GM21737 (cell line): ENCODE results near the gene TRPM5.

Source experiments
- ATAC-seq: cut with Tn5 transposase; IDR thresholded peaks from one replicate; pipeline ENCODE4 v1.9.1; 2021; ENCODE audit warnings: mild to moderate bottlenecking, moderate library complexity; ENCODE audit not compliant: unreplicated experiment

The TRPM5 gene

DNA sequence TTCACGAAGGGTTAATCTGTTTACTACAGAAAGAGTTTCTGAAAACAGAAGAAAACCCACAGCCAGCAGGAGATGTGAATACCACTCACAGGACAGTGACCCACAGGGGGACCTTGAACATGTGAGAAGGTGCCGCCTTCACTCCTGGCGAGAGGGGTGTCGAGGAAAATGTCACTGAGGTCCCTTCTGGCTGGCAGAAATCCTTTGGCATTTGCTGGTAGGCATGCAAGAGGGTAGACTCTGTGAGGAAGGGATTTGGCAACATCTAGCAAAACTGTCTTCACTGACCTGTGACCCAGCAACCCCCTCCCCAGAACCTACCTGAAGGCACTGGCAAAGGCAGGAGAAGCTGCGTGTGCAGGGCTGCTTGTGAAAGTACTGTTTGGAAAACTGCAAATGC is 9.1 kb upstream of the TRPM5 start:
- no peak for ATAC-seq

DNA sequence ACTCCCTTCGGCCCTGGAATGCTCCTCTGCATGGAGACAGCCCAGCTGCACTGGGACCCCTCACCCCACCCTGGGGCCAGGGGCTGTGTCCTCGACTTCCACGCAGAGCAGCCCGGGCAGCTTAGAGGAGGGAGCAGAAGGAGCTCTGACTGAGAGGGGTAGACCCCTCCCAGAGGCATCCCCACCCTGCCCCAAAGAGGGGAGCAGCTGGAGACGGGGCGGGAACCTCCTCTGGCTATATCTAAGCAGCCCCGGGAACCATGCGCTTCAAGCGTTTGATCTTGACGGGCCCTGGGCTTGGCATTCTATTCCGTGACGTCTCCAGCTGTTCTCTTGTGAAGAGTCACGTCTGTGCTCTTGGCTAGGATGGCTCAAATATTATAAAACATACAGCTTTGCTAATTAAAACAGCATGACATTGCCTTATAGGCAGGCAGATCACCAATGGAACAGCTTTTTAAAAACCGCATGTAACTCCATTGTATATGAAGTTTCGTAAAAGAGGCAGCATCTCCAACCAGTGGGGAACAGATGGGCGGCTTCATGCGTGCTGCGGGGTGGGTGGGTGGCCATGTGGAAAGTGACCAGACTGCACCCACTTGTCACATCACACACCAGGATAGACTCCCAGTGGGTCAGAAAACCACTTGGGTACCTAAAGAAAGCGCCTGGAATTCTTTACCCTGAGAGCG is 8.2 kb upstream of the TRPM5 start:
- no peak for ATAC-seq

DNA sequence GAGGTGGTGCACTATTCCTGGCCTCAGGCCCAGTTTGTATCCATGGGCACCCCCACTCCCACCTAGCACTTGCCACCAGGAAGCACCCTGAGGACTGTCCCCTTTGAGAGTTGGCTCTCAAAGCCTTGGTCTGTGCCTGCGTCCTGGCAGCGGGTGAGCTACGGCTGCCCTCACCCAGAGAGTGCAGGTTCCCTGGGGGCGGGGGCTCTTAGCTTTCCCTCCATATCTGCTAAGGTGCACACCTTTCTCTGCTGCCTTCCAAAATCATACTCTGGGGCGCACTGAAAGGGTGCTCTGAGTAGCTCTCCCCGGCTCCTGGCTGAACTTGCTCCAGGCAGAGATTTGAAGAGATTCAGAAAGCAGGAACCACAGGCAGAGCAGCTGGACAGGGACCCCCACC is 7.6 kb upstream of the TRPM5 start:
- no peak for ATAC-seq

DNA sequence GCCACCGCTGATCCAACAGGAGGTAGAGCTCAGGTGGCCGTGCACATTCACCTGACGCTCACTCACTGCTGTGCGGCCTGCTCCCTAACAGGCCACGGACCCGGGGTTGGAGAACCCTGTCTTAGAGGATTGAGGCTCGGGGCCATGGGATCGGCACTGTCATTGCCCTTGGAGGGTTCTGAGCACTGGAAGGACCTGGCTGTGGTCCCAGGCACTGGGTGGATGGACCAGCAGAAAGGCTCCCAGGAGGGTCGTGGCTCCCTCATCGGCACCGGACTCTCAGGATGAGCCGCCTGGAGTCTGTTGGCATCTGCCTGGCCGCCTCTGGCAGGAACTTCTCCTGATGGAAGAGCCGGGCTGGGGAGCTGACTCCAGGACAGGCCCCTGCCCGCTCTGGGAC is 7.0 kb upstream of the TRPM5 start:
- no peak for ATAC-seq

DNA sequence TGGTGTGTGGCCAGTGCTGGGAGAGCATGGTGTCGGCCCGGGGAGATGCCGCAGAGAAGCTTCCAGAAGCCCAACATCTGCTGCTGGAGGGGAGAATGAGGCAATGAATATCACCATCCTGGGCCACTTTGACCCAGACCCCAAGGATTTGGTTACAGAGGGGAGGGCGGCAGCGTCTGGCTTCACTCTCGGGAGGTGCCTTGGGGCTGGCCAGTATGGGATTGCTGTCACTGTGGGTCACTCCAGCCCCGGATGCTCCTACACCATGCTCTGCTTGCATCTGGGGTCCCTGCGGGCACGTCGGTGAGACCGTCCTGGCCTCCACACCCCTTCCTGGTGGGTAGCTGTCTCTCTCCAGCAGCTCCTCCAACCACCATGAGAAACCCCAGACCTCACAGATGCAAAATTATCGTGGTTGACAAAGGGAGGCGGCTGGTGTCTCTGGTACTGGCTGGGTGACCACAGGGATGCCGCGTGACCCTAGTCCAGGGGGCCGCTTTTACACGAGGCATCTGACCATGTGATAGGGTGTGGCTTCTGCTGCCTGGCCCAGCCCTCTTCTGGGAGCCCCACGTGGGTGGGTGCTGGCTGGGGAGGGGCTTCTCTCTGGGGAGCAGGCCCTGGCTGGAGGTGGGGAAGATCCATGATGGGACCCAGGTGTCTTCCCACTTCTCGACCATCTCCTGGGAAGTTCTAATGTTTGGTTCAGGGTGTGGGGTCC is 6.2 kb upstream of the TRPM5 start:
- no peak for ATAC-seq

DNA sequence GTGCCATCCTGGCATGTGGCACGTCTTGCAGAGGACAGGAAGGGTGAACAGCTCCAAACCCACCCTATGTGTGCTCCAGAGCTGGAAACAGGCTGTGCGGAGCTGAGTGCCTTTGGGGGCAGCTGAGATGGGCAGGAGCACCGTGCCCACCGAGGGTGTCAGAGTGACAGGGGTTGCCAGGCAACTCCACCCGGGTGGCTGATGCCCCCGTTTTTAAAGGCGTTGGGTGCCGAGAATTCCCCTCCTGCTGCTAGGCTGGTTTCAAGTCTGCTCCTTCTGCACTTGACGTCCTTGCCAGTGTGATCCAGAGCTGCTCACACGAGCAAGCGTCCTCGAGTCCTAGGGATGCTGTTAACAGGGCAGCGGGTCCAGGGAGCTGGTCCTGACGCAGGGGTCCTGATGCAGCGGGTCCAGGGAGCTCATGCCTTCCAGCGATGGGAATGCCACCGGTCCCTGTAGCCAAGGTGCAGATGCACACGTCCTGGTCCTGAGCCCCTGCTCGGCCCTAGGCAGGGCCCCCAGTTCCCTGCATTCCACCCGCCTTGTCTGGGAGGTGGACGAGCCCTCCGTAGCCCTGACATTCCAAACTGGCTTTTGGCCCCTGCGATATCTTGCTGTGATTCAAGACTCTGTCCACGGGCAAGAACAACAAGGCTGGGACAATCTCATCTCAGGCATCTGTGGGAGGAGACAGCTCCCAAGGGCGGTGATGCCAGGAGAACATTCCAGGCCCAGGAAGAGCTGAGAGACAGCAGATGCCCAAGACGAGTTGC is 5.4 kb upstream of the TRPM5 start:
- no peak for ATAC-seq

DNA sequence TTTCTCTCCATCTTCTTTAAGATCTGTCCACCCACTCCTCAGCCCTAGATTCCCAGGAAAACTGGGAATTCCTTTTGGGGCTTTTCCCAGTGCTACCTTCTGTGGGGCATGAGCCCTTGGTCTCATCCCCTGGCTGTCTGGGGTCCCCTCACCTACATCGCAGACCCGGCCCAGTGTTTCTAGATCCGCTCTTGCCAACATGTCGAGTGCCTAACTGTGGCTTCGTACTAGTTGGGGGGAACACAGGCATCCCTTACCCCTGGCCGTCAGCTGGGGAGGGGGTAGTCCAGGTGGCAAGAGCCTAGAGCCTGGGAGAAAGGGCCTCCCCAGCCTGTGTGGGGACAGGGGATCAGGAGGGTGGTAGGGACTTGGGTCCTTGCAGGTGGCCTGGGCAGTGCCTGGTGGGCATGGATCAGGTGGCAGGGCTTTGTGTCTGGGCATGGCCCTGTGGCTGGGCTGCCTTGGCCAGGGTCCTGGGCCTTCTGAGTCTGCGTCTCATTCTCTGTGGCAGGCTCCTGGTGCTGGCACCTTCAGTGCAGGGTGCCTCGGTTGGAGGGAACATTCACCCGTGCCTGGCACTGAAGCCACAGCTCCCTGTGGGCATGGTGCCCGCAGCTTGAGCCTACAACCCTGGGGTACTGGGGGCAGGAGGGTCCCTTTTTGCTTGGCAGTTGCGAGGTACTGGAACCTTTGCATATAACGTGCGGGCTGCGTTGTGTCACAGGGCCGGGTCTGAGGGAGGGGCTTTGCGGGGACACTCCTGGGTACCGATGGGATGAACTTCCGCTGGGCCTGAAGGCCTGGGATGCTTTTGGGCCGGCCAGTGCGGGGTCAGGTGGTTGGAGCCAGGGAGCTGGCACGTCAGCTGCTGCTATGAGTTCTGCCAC is 4.6 kb upstream of the TRPM5 start:
- ATAC-seq, result no peak

DNA sequence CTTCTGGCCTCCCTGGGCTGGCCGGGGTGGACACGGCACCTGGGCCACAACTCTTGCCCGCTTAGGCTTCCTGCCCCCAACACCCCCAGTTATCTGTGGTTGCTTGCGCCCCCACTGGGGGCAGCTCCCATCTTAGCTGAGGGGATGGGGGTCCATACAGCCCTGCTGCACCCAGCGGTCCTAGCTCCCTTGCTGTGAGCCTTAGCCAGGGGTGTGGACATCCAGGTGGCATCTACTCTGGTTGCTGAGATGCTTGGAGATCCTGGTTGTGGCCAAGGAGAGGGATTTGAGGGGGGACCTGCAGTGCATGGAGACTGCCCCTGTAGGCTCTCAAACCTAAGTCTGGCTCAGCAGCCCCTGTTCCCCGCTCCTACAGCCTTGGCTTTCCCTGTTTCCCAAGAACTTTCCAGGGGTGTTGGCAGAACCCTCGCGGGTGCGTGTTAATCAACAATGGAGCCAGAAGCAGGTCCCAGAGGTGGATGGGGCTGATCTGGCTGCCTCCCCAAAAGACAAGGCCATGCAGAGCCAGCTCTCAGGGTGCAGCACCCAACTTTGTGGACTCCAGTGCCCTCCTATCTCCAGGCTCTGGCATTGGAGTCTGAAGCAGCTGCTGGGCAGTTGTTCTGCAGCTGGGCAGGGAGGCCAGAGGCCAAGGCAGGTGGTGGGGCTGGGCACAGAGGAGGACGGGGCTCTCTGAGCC is 3.8 kb upstream of the TRPM5 start:
- no peak for ATAC-seq

DNA sequence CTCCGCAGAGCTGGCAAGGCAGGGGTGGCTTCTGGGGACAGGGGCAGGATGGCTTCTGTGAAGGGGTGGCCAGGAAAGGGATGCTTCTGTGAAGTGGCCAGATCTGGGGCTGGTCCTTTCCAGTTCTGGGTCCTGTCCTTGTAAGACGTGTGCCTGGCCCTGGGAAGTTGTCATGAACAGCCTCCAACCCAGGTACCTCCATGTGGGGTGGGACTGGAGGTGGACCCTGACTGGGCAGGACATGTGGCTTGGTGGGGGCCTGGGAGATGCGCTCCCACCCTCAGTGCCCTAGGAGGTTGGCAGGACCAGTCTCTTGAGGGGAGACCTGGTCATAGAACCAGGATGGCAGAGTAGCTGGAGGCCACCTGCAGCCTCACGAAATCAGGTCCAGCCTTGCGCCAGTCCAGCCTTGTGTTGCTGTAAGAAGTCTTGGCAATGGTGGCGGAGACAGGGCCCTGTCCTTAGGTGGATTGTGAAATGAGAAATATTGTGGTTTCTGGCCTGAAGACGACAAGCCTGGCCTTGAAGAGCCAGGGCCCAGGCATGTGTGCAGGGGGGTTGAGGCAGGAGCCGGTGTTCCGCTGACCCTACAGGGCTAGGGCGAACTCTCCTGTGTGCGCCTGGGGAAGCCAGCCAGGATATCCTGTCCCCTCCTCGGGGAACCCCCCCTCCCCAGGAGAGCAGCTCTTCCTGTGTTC is 3.1 kb upstream of the TRPM5 start:
- ATAC-seq, result no peak

DNA sequence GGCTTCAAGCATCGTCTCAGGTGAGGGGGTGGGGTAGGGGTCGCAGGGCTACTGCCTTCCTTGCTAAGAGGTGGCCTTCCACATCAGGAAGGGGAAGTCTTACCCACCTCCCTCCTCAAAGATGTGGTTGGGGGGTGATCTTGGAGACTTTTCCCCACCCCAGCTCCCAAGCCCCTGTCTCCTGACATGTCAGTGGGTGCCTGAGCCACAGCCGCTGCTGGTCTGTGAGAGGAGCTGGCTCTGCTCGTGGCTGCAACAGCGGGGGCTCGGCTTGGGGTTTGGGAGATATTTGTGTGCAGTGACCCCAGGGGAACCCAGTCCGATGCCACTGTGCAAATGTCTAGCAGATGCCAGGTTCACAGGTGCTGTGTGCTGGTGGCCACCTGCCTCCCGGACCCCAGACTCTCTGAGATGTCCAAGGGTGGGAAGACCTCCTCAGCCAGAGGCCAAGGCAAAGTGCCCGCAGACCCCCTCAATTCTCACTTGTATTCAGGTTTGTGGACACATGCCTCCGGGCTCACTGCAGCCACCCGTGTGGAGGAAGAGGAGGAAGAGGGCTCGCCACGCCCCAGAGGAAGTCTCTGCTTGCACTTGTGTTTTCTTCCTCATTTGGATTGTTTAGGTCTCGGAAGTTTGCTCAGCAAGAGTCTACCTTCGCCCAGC is 2.4 kb upstream of the TRPM5 start:
- ATAC-seq, result no peak

DNA sequence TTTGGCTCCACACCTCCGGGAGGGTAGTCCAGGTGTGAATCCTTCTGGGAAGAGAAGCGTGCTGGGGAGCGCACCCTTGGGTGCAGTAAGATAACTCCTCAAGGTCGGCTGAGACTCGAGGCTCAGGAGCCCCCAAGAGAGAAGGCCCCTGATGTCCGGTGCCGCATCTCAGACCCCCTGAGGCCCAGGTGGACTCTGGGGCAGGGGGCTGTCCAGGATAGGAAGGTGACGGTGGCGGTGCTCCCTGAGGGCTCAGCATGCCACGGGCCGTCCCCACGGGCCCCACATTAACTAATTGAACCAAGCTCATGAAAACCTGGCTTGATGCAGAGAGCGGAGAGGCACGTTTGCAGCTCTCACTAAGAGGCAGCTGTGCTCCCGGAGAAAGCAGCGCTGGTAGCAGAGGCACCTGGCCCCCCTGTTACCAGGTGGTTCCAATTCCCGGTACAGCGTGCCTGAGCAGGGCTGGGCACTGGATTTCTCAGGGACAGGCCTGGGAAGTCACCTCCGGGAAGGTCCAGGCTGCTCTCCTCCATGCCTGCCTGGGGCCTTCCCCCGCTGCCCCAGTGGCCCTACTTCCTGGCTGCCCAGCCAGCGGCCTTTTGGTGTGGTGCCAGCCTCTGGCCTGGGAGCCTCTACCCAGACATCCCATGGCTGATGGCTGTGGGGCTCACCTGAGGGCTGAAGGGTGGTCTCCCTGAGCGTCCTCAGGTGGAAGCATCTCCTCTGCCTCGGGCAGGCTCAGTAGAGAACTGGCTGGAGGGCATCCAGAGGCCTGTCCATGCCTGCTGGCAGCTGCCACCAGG is 1.6 kb upstream of the TRPM5 start:
- ATAC-seq, result no peak

DNA sequence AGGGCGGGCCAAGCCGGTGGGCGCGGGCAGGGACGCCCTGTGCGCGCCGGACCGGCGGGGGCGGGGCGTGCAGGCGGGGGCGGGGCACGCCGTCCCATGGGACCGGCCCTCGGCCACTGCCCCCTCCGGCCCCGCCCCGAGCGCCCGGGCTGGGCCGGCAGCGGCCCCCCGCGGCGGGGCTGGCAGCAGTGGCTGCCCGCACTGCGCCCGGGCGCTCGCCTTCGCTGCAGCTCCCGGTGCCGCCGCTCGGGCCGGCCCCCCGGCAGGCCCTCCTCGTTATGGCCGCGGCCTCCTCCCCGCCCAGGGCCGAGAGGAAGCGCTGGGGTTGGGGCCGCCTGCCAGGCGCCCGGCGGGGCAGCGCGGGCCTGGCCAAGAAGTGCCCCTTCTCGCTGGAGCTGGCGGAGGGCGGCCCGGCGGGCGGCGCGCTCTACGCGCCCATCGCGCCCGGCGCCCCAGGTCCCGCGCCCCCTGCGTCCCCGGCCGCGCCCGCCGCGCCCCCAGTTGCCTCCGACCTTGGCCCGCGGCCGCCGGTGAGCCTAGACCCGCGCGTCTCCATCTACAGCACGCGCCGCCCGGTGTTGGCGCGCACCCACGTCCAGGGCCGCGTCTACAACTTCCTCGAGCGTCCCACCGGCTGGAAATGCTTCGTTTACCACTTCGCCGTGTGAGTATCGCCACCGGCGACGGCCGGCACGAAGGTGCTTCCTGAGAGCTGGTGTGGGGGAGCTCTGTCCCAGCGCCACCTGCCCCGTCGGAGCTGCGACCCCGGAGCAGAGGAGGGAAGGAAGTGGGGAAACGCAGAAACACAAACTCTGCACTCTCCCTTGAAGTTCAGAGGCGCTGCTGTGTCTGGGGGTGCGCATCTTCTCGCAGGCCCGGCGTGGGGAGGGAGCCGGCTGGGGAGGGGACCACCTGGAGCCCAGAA is 769 bp upstream of the TRPM5 start, which contains the start of gene KCNQ1:
TSS of gene KCNQ1 (plus strand) at position 188 of the 925 bp plus-strand sequence. CDS start at position 279, 91 bp downstream.
- ATAC-seq, result no peak

DNA sequence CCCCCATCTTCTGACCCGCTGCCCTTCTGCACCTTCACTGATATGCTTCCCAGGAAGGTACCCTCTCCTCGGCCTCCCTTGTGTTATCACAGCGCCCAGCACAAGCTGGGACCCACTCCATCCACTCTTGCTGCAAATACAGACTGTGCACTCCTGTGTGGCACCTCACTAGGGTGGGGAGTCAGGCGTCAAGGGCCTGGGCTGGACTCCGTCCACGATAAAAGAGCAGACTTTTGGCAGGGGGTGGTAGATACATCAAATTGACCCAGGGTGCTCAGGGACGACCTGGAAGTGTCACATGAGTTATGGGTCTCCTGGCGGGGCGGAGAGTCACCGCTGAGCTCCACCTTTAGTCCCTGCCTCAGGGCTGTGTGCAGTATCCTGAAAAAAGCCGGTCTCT is 908 bp downstream of the TRPM5 start:
- no peak for ATAC-seq

DNA sequence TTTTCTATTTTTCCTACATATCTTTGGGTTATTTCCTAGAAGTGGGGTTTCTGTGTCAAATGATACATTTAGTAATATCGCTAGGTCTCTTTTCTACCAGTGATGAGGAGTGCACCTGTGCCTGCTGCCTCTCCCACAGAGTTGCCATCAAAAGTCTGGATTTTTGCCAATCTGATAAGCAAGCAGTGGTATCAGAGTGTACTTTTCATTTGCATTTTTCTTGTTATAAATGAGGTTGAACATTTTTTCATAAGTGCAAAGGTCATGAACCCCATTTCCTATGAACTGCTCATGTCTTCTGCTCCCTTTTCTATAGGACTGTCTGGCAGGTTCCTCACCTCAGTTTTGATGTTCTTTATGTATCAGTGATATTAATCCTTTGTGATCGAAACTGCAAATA is 1.7 kb downstream of the TRPM5 start:
- ATAC-seq, result no peak

DNA sequence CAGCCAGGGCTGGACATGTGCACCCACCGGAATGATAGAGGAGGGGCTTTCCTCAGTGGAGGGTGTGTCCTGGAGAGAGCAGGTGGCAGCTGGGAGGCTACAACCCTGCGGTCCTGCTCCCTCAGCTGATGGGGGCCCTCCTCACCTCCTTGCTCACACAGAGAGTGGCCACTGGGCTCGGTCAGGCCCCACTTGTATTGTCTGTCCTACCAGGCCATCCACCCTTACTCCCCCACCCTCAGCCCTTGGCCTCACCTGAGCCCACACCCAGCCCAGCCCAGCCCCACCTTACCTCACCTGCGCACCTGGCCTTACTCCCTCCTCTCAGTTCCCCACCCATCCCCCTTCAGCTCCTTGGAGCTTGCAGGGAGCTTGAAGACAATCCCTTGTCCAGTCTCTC is 3.1 kb downstream of the TRPM5 start:
- ATAC-seq, result no peak

DNA sequence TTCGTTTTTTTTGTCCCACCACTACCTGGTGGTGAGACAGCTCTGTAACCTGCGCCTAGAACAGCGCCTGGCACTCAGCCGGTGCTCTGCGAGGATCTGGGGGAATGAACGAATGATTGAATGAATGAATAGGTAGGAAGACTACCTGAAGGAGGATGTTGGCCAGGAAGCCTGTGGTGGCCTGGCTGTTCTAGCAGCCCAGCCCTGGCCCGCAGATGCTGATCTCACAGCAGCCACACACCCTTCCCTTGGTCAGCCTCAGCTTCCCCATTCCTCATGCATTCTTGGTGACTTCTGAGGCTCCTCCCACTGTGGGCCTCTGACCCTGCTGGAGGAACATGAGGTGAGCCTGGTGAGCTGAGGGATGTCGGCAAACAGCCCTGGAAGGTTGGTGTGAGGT is 3.7 kb downstream of the TRPM5 start:
- no peak for ATAC-seq

DNA sequence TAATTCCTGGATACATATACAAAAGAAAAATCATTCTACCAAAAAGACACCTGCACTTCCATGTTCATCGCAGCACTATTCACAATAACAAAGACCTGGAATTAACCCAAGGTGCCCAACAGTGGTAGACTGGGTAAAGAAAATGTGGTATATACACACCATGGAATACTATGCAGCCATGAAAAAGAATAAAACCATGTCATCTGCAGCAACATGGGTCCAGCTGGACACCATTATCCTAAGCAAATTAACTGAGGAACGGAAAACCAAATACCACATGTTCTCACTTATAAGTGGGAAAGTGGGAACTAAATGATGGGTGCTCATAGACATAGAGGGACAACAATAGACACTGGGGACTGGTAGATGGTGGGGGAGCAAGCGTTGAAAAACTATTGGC is 4.5 kb downstream of the TRPM5 start:
- no peak for ATAC-seq
